ENCODE data around the gene KIF12.

- TF ChIP-seq CTCF (optimal IDR thresholded peaks at IDR 0.05 in 1 of 3, IDR thresholded peaks at IDR 0.05 in 1 of 3, conservative IDR thresholded peaks at IDR 0.05 in 1 of 3; ENCODE audit: extremely low read depth in 1 of 3, insufficient read depth in 2 of 3, low read length in 3 of 3) (no peak), EZH2 (IDR thresholded peaks at IDR 0.05; ENCODE audit: low read length) (no peak)
These were observed 15.4 kb downstream of the KIF12 start for GRCh38 chr9:114083666-114084065.

All from keratinocyte (primary cell).